ENCODE measurements around the gene SRRM4. TPM values are rescaled to one million over a fixed set of nuclear protein-coding genes. Genes with fewer than 3 reads are reported as not detected.

Gene SRRM4
- total and polyA plus RNA-seq, 10 of the 15 experiments (the other 5 are each of a cell fraction or from before 2014, with no cell fraction given), result under 0.01 to 0.01 TPM; not detected in 8

DNA sequence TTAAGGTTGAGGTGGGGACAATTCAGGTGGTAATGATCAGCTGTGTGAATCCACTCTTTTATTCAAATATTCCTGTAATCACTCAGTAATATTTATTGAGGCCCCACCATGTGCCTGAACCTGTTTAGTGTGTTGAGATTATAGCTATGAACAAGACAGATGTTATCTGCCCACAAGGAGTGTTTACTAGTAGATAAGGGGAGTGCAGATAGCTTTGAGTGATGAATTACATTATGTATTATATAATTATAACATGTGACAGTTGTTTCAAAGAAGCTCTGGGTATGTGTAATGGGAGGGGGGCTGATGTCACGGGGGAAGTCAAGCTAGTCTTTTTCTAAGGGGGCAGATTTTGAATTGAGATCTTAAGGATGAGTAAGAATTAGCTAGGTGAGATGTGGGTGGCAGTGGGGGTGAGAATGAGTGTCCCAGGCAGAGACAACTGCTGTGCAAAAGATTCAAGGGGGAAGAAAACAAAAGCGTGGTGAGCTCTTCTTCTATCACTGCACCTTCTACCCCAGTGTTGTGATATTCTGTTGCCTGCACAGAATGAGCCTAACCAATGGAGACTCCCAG lies 21.3 kb upstream of the SRRM4 start:
- H3K9me3 ChIP-seq (replicated peaks; ENCODE audit: control insufficient read depth, insufficient read depth, low read length), result no peaks in the 10 kb centered on the region
- no peak overlapping the region for H3K4me2 ChIP-seq (ENCODE audit: control insufficient read depth, insufficient read depth)
- no peak for FAIRE-seq
- no peaks in the 10 kb centered on the region for H3K36me3 ChIP-seq (ENCODE audit: control insufficient read depth in 2 of 2, insufficient read depth in 2 of 2, low read length in 1 of 2)
- intact Hi-C loops (cut with micrococcal nuclease; ENCODE audit: unreplicated experiment), result no loop called here
- H3K4me3 ChIP-seq, result no peak overlapping the region
- no peaks in the 10 kb centered on the region for H4K20me1 ChIP-seq (ENCODE audit: control insufficient read depth, insufficient read depth)
- in situ Hi-C loops (cut with MboI), result no loop called here
- no peak for ATAC-seq
- CTCF ChIA-PET, result no interaction called here
- H3K27ac ChIP-seq (ENCODE audit: control insufficient read depth, insufficient read depth), result no peak overlapping the region
- H3K4me1 ChIP-seq (ENCODE audit: control insufficient read depth, insufficient read depth, low read length), result no peaks in the 10 kb centered on the region
- POLR2A ChIA-PET, result interaction anchor here (0.5 kb wide), 1 partner anchor 87 kb away, joined by 4 read pairs; no protein-coding TSS in a partner anchor
- WGBS (ENCODE audit: insufficient coverage, insufficient replicate concordance, low lambda C conversion rate, missing lambda C conversion rate), result 0% methylated on average over 2 of the region's 2 CpGs
- H3K27me3 ChIP-seq (replicated peaks in 1 of 2; ENCODE audit: control insufficient read depth in 2 of 2, insufficient read depth in 2 of 2, low read length in 1 of 2), result no peaks in the 10 kb centered on the region; a peak in 1 of 4 replicates
- no peak for DNase-seq (ENCODE audit: low read depth, low spot score)
- RAD21 ChIA-PET (ENCODE audit: unreplicated experiment), result no interaction called here
- H3K9ac ChIP-seq (ENCODE audit: control insufficient read depth, insufficient read depth, low read length), result no peak overlapping the region
- no peaks in the 10 kb centered on the region for H3K79me2 ChIP-seq (ENCODE audit: control insufficient read depth, insufficient read depth, low read length)
- SMC1A ChIA-PET (ENCODE audit: uncharacterized antibody, unreplicated experiment), result no interaction called here
- TF ChIP-seq BCL11A (IDR thresholded peaks at IDR 0.05; ENCODE audit: low read depth, low read length) (no peak), NBN (IDR thresholded peaks at IDR 0.05) (no peak)
- BruUV-seq (replicated peaks), result no TSS peak
- no peak overlapping the region for H2AFZ ChIP-seq (ENCODE audit: control insufficient read depth, low read depth, low read length)

DNA sequence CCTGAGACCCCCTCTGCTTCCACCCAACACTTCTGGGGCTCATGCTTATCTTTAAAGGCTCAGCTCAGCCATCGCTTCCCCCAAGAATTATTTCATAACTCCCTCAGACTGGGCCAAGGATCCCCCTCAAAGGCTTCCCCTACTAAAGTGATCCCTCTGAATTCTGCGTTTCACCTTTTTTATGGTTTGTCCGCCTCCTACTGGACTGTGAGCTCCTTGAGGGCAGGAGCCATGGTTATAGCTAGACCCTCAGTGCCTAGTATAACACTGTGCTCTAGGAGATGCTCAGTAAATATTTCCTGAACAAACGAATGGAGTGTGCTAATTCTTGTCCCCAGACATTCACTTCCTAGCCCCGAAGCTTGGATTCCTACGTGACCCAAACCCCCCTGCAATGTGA lies 20.5 kb upstream of the SRRM4 start:
- ChIA-PET SMC1A (ENCODE audit: uncharacterized antibody, unreplicated experiment) (no interaction called here), CTCF (no interaction called here), POLR2A (no interaction called here), RAD21 (ENCODE audit: unreplicated experiment) (no interaction called here)
- Histone ChIP-seq H4K20me1 (ENCODE audit: control insufficient read depth, insufficient read depth) (no peaks in the 10 kb centered on the region), H3K36me3 (ENCODE audit: control insufficient read depth in 2 of 2, insufficient read depth in 2 of 2, low read length in 1 of 2) (no peaks in the 10 kb centered on the region), H3K4me3 (no peak overlapping the region), H3K9ac (ENCODE audit: control insufficient read depth, insufficient read depth, low read length) (no peak overlapping the region), H3K79me2 (ENCODE audit: control insufficient read depth, insufficient read depth, low read length) (no peaks in the 10 kb centered on the region), H3K27me3 (replicated peaks in 1 of 2; ENCODE audit: control insufficient read depth in 2 of 2, insufficient read depth in 2 of 2, low read length in 1 of 2) (no peaks in the 10 kb centered on the region; a peak in 1 of 4 replicates), H3K4me2 (ENCODE audit: control insufficient read depth, insufficient read depth) (no peak overlapping the region), H3K4me1 (ENCODE audit: control insufficient read depth, insufficient read depth, low read length) (no peaks in the 10 kb centered on the region), H3K27ac (ENCODE audit: control insufficient read depth, insufficient read depth) (no peak overlapping the region), H2AFZ (ENCODE audit: control insufficient read depth, low read depth, low read length) (no peak overlapping the region), H3K9me3 (replicated peaks; ENCODE audit: control insufficient read depth, insufficient read depth, low read length) (no peaks in the 10 kb centered on the region)
- TF ChIP-seq BHLHE40 (IDR thresholded peaks at IDR 0.05; ENCODE audit: borderline replicate concordance in 1 of 2, low read depth in 2 of 2, low read length in 1 of 2), result no peak
- WGBS (ENCODE audit: insufficient coverage, insufficient replicate concordance, low lambda C conversion rate, missing lambda C conversion rate), result 4% methylated on average over 6 of the region's 6 CpGs
- DNase-seq (ENCODE audit: low read depth, low spot score), result no peak
- FAIRE-seq, result no peak
- no TSS peak for BruUV-seq (replicated peaks)
- in situ Hi-C loops (cut with MboI), result no loop called here
- no peak for ATAC-seq
- intact Hi-C loops (cut with micrococcal nuclease; ENCODE audit: unreplicated experiment), result no loop called here
